Endothelial cell of umbilical vein (primary cell): Measurements from ENCODE around the gene PDGFRA. TPM values are rescaled to one million over a fixed set of nuclear protein-coding genes. Genes with fewer than 3 reads are reported as not detected.

Experiments used
- BruUV-seq: library from RNA; stranded (reverse); fragments of 400-500 nt; replicated peaks from 2 replicates; lab custom pipeline; 2021; lab: Mats Ljungman, UMichigan
- CTCF ChIA-PET: fragments of 300-600, 350-600 bp; sonication (Branson Sonifier 250); formaldehyde crosslinking; loops from one replicate; lab custom pipeline; 2021; ENCODE audit warnings: antibody characterized with exemption, inconsistent platforms; lab: Charles Lee
- POLR2A ChIA-PET: fragments of 300-600, 350-600 bp; sonication (Branson Sonifier 250); formaldehyde crosslinking; loops from one replicate; lab custom pipeline; 2021; ENCODE audit warnings: antibody characterized with exemption, inconsistent platforms; lab: Charles Lee
- DNase-seq: peaks from one replicate; pipeline ENCODE4 v3.0.0-alpha.2; 2011; ENCODE audit warnings: low read depth, low spot score
- FAIRE-seq: peaks from 2 replicates; lab custom pipeline; 2011; peaks lifted over from hg19 to GRCh38; lab: Jason Lieb, UNC
- H2AFZ ChIP-seq: 2 replicates; pipeline ENCODE4 v1.6.0; 2012; ENCODE audit warnings: low read depth, low read length, control low read depth, inconsistent platforms
- H3K27ac ChIP-seq: 2 replicates; pipeline ENCODE4 v1.5.1; 2011; ENCODE audit warnings: low read depth, mild to moderate bottlenecking, control low read depth, low read length, moderate library complexity; ENCODE audit not compliant: insufficient read depth
- H3K27me3 ChIP-seq, 2 experiments: 2 replicates each; pipeline versions ENCODE4 v1.6.0 to v1.6.1; 2011; ENCODE audit warnings: low read length in 2 of 2, mixed read lengths in 1 of 2; ENCODE audit not compliant: control insufficient read depth in 2 of 2, insufficient read depth in 2 of 2
- H3K36me3 ChIP-seq, 2 experiments: 2 replicates in 1 of 2; 3 replicates in 1 of 2; pipeline ENCODE4 v1.5.1; 2011; ENCODE audit warnings: low read length in 2 of 2, mild to moderate bottlenecking in 1 of 2, moderate library complexity in 1 of 2; ENCODE audit not compliant: control insufficient read depth in 2 of 2, insufficient read depth in 2 of 2; ENCODE audit errors: extremely low read depth in 1 of 2
- H3K4me1 ChIP-seq: 3 replicates; pipeline ENCODE4 v1.5.1; 2011; ENCODE audit warnings: mild to moderate bottlenecking, low read length; ENCODE audit not compliant: control insufficient read depth, insufficient read depth; ENCODE audit errors: extremely low read depth
- H3K4me2 ChIP-seq: 2 replicates; pipeline ENCODE4 v1.6.1; 2011; ENCODE audit warnings: low read length, control low read depth, mixed read lengths; ENCODE audit not compliant: insufficient read depth
- H3K4me3 ChIP-seq, 3 experiments: fragments of 200-600 bp in 1 of 3; sonication (generic), shearing (Covaris generic) in 1 of 3; replicated peaks in 1 of 3; 2 replicates each; pipeline ENCODE4 v1.5.1; 2011 to 2016; ENCODE audit warnings: control low read depth in 3 of 3, low read length in 3 of 3, mild to moderate bottlenecking in 2 of 3, inconsistent platforms in 1 of 3, low read depth in 1 of 3, moderate library complexity in 1 of 3; ENCODE audit not compliant: insufficient read depth in 1 of 3
- H3K79me2 ChIP-seq: 2 replicates; pipeline ENCODE4 v1.6.0; 2012; ENCODE audit warnings: low read length, inconsistent platforms; ENCODE audit not compliant: control insufficient read depth, insufficient read depth
- H3K9ac ChIP-seq: replicated peaks from 2 replicates; pipeline ENCODE3; 2011; ENCODE audit warnings: low read length, control low read depth; ENCODE audit not compliant: insufficient read depth; ENCODE audit errors: extremely low read depth
- H3K9me1 ChIP-seq: replicated peaks from 3 replicates; pipeline ENCODE4 v1.6.0; 2011; ENCODE audit warnings: mild to moderate bottlenecking, low read length; ENCODE audit not compliant: control insufficient read depth, insufficient read depth; ENCODE audit errors: extremely low read depth
- H3K9me3 ChIP-seq: replicated peaks from 2 replicates; pipeline ENCODE4 v1.5.1; 2012; ENCODE audit warnings: low read length, inconsistent platforms; ENCODE audit not compliant: control insufficient read depth, insufficient read depth
- H4K20me1 ChIP-seq: replicated peaks from 2 replicates; pipeline ENCODE3; 2011; ENCODE audit warnings: mild to moderate bottlenecking, low read length; ENCODE audit not compliant: control insufficient read depth, insufficient read depth; ENCODE audit errors: extremely low read depth
- CTCF ChIP-seq, 2 donors: IDR thresholded peaks; 1 replicate in 1 of 2; 2 replicates in 1 of 2; pipeline ENCODE4 v1.5.1; 2011; ENCODE audit warnings: low read length in 2 of 2, mild to moderate bottlenecking in 2 of 2, moderate library complexity in 2 of 2, control low read depth in 1 of 2, inconsistent platforms in 1 of 2, low read depth in 1 of 2; ENCODE audit not compliant: insufficient read depth in 1 of 2; ENCODE audit errors: extremely low read depth in 1 of 2
- EZH2 ChIP-seq: IDR thresholded peaks from 2 replicates; pipeline ENCODE4 v1.6.1; 2012; ENCODE audit warnings: borderline replicate concordance, low read depth, mild to moderate bottlenecking, moderate library complexity, low read length, inconsistent platforms; ENCODE audit not compliant: severe bottlenecking
- FOS ChIP-seq: IDR thresholded peaks from 2 replicates; pipeline ENCODE4 v1.6.1; 2011; ENCODE audit warnings: mild to moderate bottlenecking, low read length, moderate library complexity, borderline replicate concordance; ENCODE audit not compliant: insufficient read depth
- GATA2 ChIP-seq: IDR thresholded peaks from 2 replicates; pipeline ENCODE4 v1.7.0; 2011; ENCODE audit warnings: low read depth, mild to moderate bottlenecking, moderate library complexity, mixed read lengths, low read length; ENCODE audit not compliant: insufficient read length, insufficient read depth
- JUN ChIP-seq: IDR thresholded peaks from 2 replicates; pipeline ENCODE4 v1.6.1; 2011; ENCODE audit warnings: borderline replicate concordance, low read depth; ENCODE audit not compliant: insufficient read length, insufficient read depth
- MAX ChIP-seq: IDR thresholded peaks from 2 replicates; pipeline ENCODE4 v1.6.1; 2011; ENCODE audit not compliant: insufficient read depth, insufficient read length
- MYC ChIP-seq: IDR thresholded peaks from one replicate; pipeline ENCODE4 v1.6.1; 2011; ENCODE audit warnings: mild to moderate bottlenecking, low read depth, low read length
- POLR2A ChIP-seq: IDR thresholded peaks from 2 replicates; pipeline ENCODE4 v1.6.1; 2012; ENCODE audit warnings: low read depth, mild to moderate bottlenecking, control low read depth, low read length
- POLR2AphosphoS5 ChIP-seq: IDR thresholded peaks from 2 replicates; pipeline ENCODE4 v1.6.1; 2012; ENCODE audit warnings: low read depth, mild to moderate bottlenecking, control low read depth, low read length, moderate library complexity; ENCODE audit not compliant: insufficient read depth
- dilution Hi-C: fragments of 300-500 bp; cut with MboI; formaldehyde crosslinking; loops from one replicate; pipeline ENCODE4 v1.15.0; 2019; ENCODE audit warnings: low sequenced_read_pairs; ENCODE audit not compliant: extremely low pct_ligation_motif_present
- intact Hi-C: fragments of 100-400 bp; cut with micrococcal nuclease; formaldehyde crosslinking; loops from one replicate; pipeline ENCODE4 v1.10.0; 2022
- polyA plus RNA-seq, 4 experiments: library from polyadenylated mRNA; depleted of rRNA in 3 of 4; stranded (reverse) in 3 of 4; unstranded in 1 of 4; fragments of >200 nt; gene quantifications; 2 replicates each; pipeline versions ENCODE4 v1.2.1 to v1.2.3, GENCODE V29; 2011 to 2012; ENCODE audit warnings: missing spikeins in 1 of 4
- total RNA-seq: library from RNA; stranded (reverse); gene quantifications from 2 replicates; pipeline ENCODE4 v1.2.3, GENCODE V29; 2021

The PDGFRA gene
- total and polyA plus RNA-seq, 2 donors (not counting 3 experiments of a cell fraction or from before 2014, with no cell fraction given), result 0.19 to 0.55 TPM

- POLR2A ChIA-PET, result no interaction called here
- Histone ChIP-seq H3K36me3 (no peaks in the 10 kb centered on the region), H3K4me2 (no peak overlapping the region), H3K4me1 (peaks cover 24% of the 10 kb centered on the region), H4K20me1 (no peaks in the 10 kb centered on the region), H3K27ac (no peak overlapping the region), H3K4me3 (no peak overlapping the region), H3K9ac (no peak overlapping the region), H2AFZ (no peak overlapping the region), H3K27me3 (peaks cover 14 to 17% of the 10 kb centered on the region in 2 experiments), H3K9me1 (no peaks in the 10 kb centered on the region), H3K9me3 (no peaks in the 10 kb centered on the region), H3K79me2 (no peaks in the 10 kb centered on the region)
- dilution Hi-C loops (no loop called here), intact Hi-C loops (no loop called here)
- no peak for FAIRE-seq
- DNase-seq, result no peak
- no peak for TF ChIP-seq MAX
- no peak for TF ChIP-seq POLR2A
- no peak for TF ChIP-seq MYC
- no peak for TF ChIP-seq EZH2
- no peak for TF ChIP-seq CTCF (IDR thresholded peaks at IDR 0.05; ENCODE audit: extremely low read depth in 1 of 2, insufficient read depth in 1 of 2, low read depth in 1 of 2, low read length in 2 of 2)
- no peak for TF ChIP-seq GATA2
- TF ChIP-seq JUN, result no peak
- no peak for TF ChIP-seq FOS
- no peak for TF ChIP-seq POLR2AphosphoS5
- CTCF ChIA-PET, result no interaction called here
- no TSS peak for BruUV-seq
Measured at GRCh38 chr4:54272051-54272450, 43.0 kb downstream of the PDGFRA start.
